ENCODE results near the gene RASSF8. TPM values are rescaled to one million over a fixed set of nuclear protein-coding genes. Genes with fewer than 3 reads are reported as not detected.

Gene RASSF8
- total and polyA plus RNA-seq, 3 experiments from 2014 or later: 0.31 TPM; not detected in 2

DNA sequence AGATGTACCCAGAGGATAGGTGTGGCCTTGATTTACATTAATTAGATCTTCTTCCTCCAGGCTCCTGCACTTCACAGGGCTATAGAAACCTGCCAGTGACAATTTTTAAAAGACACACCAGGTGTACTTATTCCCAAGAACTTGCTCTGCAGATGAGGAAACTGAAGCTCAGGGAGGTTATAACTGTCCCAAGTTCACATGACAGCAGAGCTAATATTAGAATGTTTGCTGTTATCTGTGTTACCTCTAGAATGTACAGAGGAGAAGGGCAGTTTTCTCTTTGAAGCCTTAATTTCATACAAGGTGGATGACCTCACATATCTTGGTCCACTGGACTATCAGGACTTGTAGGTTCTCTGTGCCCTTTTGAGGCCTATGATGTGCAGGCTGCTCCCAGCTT lies 27.7 kb downstream of the RASSF8 start:
- Histone ChIP-seq H3K27ac (ENCODE audit: low read depth, low read length) (no peak overlapping the region), H3K27me3 (ENCODE audit: insufficient read depth, low read length, poor library complexity, severe bottlenecking) (no peaks in the 10 kb centered on the region), H3K9me3 (ENCODE audit: low read length) (no peaks in the 10 kb centered on the region), H3K36me3 (ENCODE audit: insufficient read depth, low read length) (no peaks in the 10 kb centered on the region), H3K4me3 (ENCODE audit: low read length) (no peak overlapping the region), H3K4me1 (ENCODE audit: insufficient read depth, low read length) (no peaks in the 10 kb centered on the region)
- Mint-ChIP-seq H3K36me3 (no peaks in the 10 kb centered on the region), H3K9me3 (no peaks in the 10 kb centered on the region), H3K27ac (no peak overlapping the region), H3K27me3 (peaks cover 0 to 10% of the 10 kb centered on the region in 2 donors), H3K4me1 (no peaks in the 10 kb centered on the region), H3K4me3 (no peak overlapping the region)
- CTCF ChIA-PET: no interaction called here
- POLR2A ChIA-PET: no interaction called here
- DNase-seq: no peak

DNA sequence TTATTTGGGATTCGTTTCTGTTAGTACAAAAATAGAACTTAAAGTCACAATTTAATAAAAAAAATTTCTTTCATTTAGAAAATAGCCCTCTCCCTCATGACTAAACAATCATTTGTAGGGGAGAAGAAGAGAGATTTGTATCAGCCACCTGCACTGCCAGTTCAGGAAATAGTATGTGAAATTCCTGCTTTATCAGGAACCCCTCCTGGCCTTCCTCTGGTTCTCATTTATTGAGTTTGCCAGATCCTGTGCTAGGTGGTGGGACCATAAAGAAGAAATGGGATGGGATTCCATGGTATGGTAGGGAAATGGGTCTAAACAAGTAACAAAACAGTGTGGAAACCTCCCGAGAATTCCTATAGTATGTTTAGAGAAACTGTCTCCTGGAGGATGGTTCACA lies 30.0 kb downstream of the RASSF8 start:
- Mint-ChIP-seq H3K27ac (no peak overlapping the region), H3K36me3 (no peaks in the 10 kb centered on the region), H3K4me1 (no peaks in the 10 kb centered on the region), H3K9me3 (no peaks in the 10 kb centered on the region), H3K4me3 (no peak overlapping the region), H3K27me3 (peaks cover 0 to 10% of the 10 kb centered on the region in 2 donors)
- H3K4me3 ChIP-seq (ENCODE audit: low read length): no peak overlapping the region
- no peak overlapping the region for H3K27ac ChIP-seq (ENCODE audit: low read depth, low read length)
- POLR2A ChIA-PET: no interaction called here
- H3K4me1 ChIP-seq (ENCODE audit: insufficient read depth, low read length): no peaks in the 10 kb centered on the region
- H3K36me3 ChIP-seq (ENCODE audit: insufficient read depth, low read length): no peaks in the 10 kb centered on the region
- DNase-seq: no peak
- H3K9me3 ChIP-seq (ENCODE audit: low read length): no peaks in the 10 kb centered on the region
- CTCF ChIA-PET: no interaction called here
- no peaks in the 10 kb centered on the region for H3K27me3 ChIP-seq (ENCODE audit: insufficient read depth, low read length, poor library complexity, severe bottlenecking)

DNA sequence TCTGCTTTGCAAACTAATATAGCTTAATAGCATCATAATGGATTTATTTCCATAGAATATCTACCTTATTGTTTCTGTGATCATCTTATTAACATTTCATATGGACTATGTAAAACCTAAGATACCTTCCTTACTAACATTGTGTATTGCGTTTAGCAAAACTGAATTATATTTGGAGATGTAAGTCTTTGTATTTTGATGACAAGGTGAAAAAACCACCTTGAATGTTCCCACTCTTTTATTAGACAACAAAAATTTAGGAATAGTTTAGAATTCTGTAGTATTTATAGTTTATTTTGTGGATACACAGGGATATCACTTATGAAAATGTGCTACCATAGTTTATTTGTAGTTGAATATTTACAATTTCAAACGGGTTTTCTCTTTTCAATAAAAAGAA lies 32.0 kb downstream of the RASSF8 start:
- no peak for DNase-seq
- Mint-ChIP-seq H3K9me3 (no peaks in the 10 kb centered on the region), H3K4me1 (no peaks in the 10 kb centered on the region), H3K4me3 (no peak overlapping the region), H3K27ac (no peak overlapping the region), H3K27me3 (peaks cover 0 to 10% of the 10 kb centered on the region in 2 donors), H3K36me3 (no peaks in the 10 kb centered on the region)
- H3K27me3 ChIP-seq (ENCODE audit: insufficient read depth, low read length, poor library complexity, severe bottlenecking): no peaks in the 10 kb centered on the region
- H3K4me1 ChIP-seq (ENCODE audit: insufficient read depth, low read length): no peaks in the 10 kb centered on the region
- no peak overlapping the region for H3K4me3 ChIP-seq (ENCODE audit: low read length)
- no peaks in the 10 kb centered on the region for H3K9me3 ChIP-seq (ENCODE audit: low read length)
- ChIA-PET CTCF (no interaction called here), POLR2A (no interaction called here)
- no peaks in the 10 kb centered on the region for H3K36me3 ChIP-seq (ENCODE audit: insufficient read depth, low read length)
- no peak overlapping the region for H3K27ac ChIP-seq (ENCODE audit: low read depth, low read length)

DNA sequence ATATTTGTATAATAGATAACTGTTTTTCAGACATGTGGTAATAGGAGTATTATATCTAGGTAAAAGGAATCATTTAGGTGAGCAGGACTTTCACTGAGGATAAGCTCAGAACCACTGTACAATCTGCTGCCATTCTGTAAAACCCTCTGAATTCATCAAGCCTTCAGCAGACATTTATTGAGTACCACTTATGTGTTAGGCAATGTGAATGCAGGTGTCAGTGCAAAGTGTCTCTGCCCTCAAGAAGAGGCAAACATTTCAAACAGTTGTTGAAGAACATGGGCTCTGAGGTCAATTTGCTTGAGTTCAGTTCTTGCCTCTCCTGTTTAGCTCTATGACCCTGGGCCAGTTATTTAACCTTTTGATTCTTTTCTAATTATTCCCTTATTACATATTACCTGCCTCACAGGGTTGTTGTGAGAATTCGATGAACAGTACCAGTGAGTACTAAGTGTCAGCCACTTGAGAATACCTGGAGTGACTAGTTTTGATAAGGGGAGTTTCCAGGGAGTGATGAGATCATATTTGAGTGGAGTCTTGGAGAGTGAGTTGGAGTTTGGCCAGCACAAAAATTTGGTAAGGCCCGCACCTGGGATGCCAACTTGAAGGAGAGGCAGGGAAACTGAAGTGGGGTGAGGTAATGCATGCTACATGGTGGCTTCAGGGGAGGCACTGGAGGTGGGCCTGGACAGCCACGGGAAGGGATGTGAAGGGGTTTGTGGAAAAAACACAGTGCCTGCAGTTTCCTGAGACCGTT lies 33.7 kb downstream of the RASSF8 start:
- Histone ChIP-seq H3K4me3 (ENCODE audit: low read length) (no peak overlapping the region), H3K27ac (ENCODE audit: low read depth, low read length) (no peak overlapping the region), H3K9me3 (ENCODE audit: low read length) (no peaks in the 10 kb centered on the region), H3K36me3 (ENCODE audit: insufficient read depth, low read length) (no peaks in the 10 kb centered on the region), H3K4me1 (ENCODE audit: insufficient read depth, low read length) (no peaks in the 10 kb centered on the region), H3K27me3 (ENCODE audit: insufficient read depth, low read length, poor library complexity, severe bottlenecking) (no peaks in the 10 kb centered on the region)
- no peak overlapping the region for H3K4me3 Mint-ChIP-seq
- H3K4me1 Mint-ChIP-seq: no peaks in the 10 kb centered on the region
- H3K27me3 Mint-ChIP-seq: peaks cover 0 to 10% of the 10 kb centered on the region in 2 donors
- H3K9me3 Mint-ChIP-seq: no peaks in the 10 kb centered on the region
- DNase-seq: no peak
- no peaks in the 10 kb centered on the region for H3K36me3 Mint-ChIP-seq
- ChIA-PET CTCF (no interaction called here), POLR2A (no interaction called here)
- H3K27ac Mint-ChIP-seq: no peak overlapping the region

DNA sequence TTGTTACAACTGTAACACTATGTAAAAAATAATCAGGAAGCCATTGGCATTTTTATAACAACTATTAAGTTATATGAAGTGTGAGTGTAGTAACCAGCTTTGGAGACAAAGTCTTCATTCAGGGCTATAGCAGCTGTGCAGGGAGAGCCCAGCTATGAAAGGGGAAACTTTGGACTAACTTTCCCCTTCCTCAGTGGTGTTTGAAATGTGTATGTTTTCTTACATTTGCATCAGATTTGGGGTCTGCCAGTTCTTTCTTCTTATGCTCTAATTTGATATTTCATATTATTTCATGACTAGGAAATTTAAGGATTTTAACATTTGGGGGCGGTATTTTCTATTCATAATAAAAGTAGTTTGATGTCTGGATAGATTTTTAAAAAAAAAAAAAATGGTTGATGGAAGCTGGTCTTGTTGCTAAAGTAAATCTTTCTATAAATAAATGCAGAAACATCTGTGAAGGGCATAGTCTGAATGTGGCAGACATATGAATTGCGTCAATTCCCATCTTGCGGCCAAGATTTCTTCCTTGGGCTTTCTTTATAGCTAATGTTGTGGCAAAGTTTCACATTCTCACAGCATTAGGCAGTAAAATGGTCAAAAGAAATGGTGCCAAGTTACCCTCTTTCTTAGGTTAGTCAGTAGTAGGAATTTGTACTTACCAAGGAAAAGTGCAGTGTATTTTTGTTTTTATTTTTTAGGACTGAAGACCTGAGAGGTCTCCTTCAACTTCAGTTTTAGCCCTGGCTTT lies 35.6 kb downstream of the RASSF8 start:
- Histone ChIP-seq H3K9me3 (ENCODE audit: low read length) (no peaks in the 10 kb centered on the region), H3K27me3 (ENCODE audit: insufficient read depth, low read length, poor library complexity, severe bottlenecking) (no peaks in the 10 kb centered on the region), H3K27ac (ENCODE audit: low read depth, low read length) (no peak overlapping the region), H3K4me1 (ENCODE audit: insufficient read depth, low read length) (no peaks in the 10 kb centered on the region), H3K4me3 (ENCODE audit: low read length) (no peak overlapping the region), H3K36me3 (ENCODE audit: insufficient read depth, low read length) (no peaks in the 10 kb centered on the region)
- Mint-ChIP-seq H3K27me3 (peaks cover 0 to 10% of the 10 kb centered on the region in 2 donors), H3K4me1 (no peaks in the 10 kb centered on the region), H3K36me3 (no peaks in the 10 kb centered on the region), H3K4me3 (no peak overlapping the region), H3K27ac (no peak overlapping the region), H3K9me3 (no peaks in the 10 kb centered on the region)
- ChIA-PET POLR2A (no interaction called here), CTCF (no interaction called here)
- DNase-seq: no peak

DNA sequence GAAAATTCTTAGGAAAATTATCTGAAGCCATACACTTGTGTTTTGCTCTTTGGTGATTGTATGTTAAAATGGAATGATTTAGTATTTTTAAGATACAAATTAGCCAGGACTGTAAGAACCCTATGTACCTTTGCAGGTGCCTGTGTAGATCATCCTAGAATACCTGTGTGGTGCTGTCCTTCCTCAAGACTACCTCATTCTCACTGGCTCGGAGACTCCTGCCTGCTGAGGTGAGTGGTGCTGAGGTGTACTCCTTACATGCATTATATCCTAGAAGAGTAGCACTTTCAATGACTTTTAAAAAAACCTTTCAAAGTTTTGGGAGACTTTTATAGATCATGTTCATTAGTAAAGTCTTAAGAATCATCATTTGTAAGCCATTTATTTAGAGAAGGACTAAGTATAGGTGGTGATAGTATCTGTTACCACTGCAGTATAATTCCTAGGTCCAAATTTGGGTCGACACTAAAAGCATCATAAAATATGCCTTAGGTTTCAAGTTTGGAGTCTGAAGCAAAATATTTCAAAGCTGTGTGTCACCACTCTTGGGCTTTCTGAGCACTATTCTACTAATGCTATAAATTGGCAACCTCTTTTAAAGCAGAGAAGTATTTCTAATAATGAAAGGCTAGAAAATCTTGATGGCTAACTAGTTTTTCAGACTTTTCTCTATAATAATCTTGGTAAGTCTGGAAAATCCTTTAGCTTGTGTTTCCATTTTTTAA lies 36.6 kb downstream of the RASSF8 start:
- H3K36me3 Mint-ChIP-seq: no peaks in the 10 kb centered on the region
- peak overlapping the region in 1 of 8 donors; percentile 26 for H3K27ac Mint-ChIP-seq
- CTCF ChIA-PET: no interaction called here
- no peaks in the 10 kb centered on the region for H3K4me1 Mint-ChIP-seq
- no peaks in the 10 kb centered on the region for H3K9me3 Mint-ChIP-seq
- DNase-seq: no peak
- H3K4me3 Mint-ChIP-seq: no peak overlapping the region
- Histone ChIP-seq H3K36me3 (ENCODE audit: insufficient read depth, low read length) (no peaks in the 10 kb centered on the region), H3K9me3 (ENCODE audit: low read length) (no peaks in the 10 kb centered on the region), H3K27me3 (ENCODE audit: insufficient read depth, low read length, poor library complexity, severe bottlenecking) (no peaks in the 10 kb centered on the region), H3K27ac (ENCODE audit: low read depth, low read length) (no peak overlapping the region), H3K4me1 (ENCODE audit: insufficient read depth, low read length) (no peaks in the 10 kb centered on the region), H3K4me3 (ENCODE audit: low read length) (no peak overlapping the region)
- H3K27me3 Mint-ChIP-seq: peaks cover 0 to 7% of the 10 kb centered on the region in 2 donors
- POLR2A ChIA-PET: no interaction called here

DNA sequence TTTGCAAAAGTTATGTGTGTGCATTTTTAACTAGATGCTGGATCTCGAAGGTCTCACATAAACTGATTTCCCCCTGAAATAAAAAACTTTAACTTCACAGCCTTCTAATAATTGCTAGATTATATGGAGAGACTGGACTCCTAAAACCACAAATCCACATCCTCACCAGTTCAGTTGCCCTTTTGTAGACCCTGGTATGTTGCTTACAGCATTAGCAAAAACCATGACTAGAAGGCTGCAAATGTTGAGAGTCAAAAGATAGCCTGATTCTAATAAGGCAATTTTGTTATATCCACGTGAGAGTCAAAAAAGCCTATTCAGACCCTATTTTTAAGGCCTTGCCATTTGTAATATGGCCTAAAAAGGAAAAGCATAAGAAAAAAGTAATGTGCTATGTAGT lies 37.4 kb downstream of the RASSF8 start:
- CTCF ChIA-PET: no interaction called here
- no peaks in the 10 kb centered on the region for H3K27me3 ChIP-seq (ENCODE audit: insufficient read depth, low read length, poor library complexity, severe bottlenecking)
- Mint-ChIP-seq H3K4me1 (no peaks in the 10 kb centered on the region), H3K4me3 (no peak overlapping the region), H3K27me3 (peaks cover 0 to 6% of the 10 kb centered on the region in 2 donors), H3K27ac (no peak overlapping the region), H3K36me3 (no peaks in the 10 kb centered on the region), H3K9me3 (no peaks in the 10 kb centered on the region)
- no peak overlapping the region for H3K4me3 ChIP-seq (ENCODE audit: low read length)
- POLR2A ChIA-PET: no interaction called here
- no peaks in the 10 kb centered on the region for H3K4me1 ChIP-seq (ENCODE audit: insufficient read depth, low read length)
- no peak for DNase-seq
- H3K36me3 ChIP-seq (ENCODE audit: insufficient read depth, low read length): no peaks in the 10 kb centered on the region
- H3K27ac ChIP-seq (ENCODE audit: low read depth, low read length): no peak overlapping the region
- no peaks in the 10 kb centered on the region for H3K9me3 ChIP-seq (ENCODE audit: low read length)

DNA sequence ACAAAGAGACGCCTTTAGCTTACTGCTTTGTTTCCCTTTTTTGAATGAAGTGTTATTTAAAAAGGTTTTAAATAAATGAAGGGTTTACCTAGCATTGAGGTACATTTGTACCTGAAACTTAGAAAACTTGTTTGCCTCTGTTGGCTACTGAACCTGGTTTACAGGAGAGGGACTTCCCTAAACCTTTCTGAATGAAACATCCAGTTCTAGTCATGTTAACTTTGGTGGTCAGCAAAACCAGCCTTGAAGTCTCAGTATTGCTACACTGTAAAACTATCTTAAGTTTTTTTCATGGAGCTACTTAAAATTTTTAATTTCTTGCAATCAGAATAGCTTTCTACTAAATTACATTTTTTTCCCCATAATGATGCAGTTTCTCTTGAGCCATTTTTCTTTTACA lies 38.2 kb downstream of the RASSF8 start:
- Histone ChIP-seq H3K27ac (ENCODE audit: low read depth, low read length) (no peak overlapping the region), H3K36me3 (ENCODE audit: insufficient read depth, low read length) (no peaks in the 10 kb centered on the region), H3K4me3 (ENCODE audit: low read length) (no peak overlapping the region), H3K27me3 (ENCODE audit: insufficient read depth, low read length, poor library complexity, severe bottlenecking) (no peaks in the 10 kb centered on the region), H3K4me1 (ENCODE audit: insufficient read depth, low read length) (no peaks in the 10 kb centered on the region), H3K9me3 (ENCODE audit: low read length) (no peaks in the 10 kb centered on the region)
- Mint-ChIP-seq H3K4me1 (no peaks in the 10 kb centered on the region), H3K27me3 (peaks cover 0 to 4% of the 10 kb centered on the region in 2 donors), H3K4me3 (no peak overlapping the region), H3K27ac (no peak overlapping the region), H3K36me3 (no peaks in the 10 kb centered on the region), H3K9me3 (no peaks in the 10 kb centered on the region)
- ChIA-PET CTCF (no interaction called here), POLR2A (no interaction called here)
- no peak for DNase-seq

All from CD8-positive, alpha-beta memory T cell (primary cell).